Measurements from ENCODE around the gene ADNP2.

The ADNP2 gene, protein sequence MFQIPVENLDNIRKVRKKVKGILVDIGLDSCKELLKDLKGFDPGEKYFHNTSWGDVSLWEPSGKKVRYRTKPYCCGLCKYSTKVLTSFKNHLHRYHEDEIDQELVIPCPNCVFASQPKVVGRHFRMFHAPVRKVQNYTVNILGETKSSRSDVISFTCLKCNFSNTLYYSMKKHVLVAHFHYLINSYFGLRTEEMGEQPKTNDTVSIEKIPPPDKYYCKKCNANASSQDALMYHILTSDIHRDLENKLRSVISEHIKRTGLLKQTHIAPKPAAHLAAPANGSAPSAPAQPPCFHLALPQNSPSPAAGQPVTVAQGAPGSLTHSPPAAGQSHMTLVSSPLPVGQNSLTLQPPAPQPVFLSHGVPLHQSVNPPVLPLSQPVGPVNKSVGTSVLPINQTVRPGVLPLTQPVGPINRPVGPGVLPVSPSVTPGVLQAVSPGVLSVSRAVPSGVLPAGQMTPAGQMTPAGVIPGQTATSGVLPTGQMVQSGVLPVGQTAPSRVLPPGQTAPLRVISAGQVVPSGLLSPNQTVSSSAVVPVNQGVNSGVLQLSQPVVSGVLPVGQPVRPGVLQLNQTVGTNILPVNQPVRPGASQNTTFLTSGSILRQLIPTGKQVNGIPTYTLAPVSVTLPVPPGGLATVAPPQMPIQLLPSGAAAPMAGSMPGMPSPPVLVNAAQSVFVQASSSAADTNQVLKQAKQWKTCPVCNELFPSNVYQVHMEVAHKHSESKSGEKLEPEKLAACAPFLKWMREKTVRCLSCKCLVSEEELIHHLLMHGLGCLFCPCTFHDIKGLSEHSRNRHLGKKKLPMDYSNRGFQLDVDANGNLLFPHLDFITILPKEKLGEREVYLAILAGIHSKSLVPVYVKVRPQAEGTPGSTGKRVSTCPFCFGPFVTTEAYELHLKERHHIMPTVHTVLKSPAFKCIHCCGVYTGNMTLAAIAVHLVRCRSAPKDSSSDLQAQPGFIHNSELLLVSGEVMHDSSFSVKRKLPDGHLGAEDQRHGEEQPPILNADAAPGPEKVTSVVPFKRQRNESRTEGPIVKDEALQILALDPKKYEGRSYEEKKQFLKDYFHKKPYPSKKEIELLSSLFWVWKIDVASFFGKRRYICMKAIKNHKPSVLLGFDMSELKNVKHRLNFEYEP

DNA sequence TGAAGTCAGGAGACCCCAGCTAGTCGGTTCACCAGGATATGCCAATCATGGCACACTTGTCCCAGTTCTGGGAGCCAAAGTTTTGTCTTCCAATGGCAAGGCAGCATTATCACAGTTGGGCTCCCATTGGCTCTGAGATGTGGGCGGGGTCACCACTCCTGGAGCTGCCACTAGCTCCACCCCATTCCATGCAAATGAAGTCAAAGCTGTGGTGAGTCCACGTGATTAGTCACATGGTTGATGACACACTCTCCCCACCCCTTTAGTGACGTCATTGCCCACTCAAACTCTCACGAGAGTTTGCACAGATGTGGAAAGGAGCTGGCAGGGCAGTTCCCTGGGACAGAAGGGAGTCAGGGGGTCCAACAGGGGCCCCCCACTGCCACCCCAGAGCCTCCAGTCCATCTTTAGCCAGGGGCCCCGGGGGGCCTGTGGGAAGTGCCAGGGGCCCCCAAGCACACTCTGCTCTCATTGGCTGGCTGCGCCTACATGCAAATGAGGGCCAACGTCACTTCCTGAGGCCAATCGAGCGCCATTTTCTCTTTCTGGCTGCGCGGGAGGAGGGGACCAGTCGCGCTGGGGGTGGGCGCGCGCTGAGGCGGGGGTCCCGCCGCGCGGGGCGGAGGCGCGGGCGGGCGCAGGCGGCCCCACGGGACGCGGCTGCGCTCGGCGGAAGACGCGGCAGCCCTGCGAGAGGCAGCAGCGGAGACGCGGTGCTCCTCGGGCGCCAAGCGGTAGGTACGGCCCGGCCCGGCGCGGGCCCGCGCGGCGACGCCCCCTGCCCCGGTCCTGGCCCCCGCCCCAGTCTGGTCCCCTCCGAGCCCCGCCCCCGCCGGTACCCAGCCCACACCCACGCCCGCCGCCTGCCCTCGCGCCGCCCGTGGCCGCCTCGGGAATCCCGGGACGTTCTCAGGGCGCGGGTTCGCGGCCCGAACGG lies at the start of gene ADNP2:
ADNP2 (plus strand) TSS at position 524 of the 937 bp plus-strand sequence. CDS start 8,281 bp downstream, outside the sequence.
- peak; percentile 65 to 82 for DNase-seq

DNA sequence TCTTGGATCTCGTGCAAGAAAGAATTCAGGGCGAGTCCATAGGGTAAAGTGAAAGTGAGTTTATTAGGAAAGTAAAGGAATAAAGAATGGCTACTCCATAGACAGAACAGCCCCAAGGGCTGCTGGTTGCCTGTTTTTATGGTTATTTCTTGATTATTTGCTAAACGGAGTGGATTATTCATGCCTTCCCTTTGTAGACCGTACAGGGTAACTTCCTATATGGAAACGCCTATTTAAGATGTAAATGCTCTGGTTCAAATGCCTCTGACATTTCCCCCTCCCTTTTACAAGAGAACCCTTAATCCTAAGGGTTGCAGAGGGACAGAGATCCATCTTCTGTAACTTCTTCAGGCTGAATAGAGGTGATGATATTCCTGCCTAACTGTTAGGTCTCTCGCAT lies 49.1 kb upstream of the ADNP2 start:
- no peak for DNase-seq

DNA sequence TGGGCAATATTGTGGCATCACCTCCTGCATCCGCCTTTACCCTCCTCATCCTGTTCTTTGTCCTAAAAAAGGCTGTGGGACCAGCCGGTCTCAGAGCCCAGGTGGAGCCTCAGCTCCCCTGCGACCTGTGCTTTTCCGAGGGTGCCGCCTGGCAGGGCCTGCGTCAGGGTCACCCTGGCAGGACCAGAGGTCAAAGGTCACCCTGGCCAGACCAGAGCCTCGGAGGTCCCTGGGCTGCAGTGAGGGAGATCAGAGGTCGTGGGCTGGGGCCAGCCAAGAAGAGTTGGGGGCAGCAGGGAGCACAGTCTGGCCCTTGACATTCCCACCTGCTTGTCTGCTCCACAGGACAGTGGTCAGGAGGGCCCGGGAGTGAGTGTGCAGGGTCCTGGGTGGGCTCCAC lies 43.4 kb upstream of the ADNP2 start:
- no peak for DNase-seq

DNA sequence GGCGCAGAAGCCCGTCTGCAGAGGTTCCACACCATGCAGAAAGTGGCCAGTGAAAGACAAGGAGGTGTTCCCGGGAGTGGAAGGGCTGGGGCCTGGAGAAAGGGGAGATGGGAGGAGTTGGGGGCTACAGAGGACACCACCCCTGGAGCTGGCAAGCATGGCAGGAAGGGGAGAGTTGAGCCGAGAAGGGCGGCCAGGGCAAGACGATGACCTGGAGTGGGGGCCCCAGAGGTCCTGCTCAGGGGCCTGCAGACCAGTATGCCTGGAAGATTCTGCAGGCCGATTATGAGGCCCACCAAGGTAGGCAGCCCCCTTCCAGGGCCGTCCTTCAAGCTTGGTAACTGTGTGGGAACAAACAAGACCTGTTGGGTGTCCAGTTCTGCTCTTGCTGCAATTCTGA lies 41.7 kb upstream of the ADNP2 start:
- no peak for DNase-seq

DNA sequence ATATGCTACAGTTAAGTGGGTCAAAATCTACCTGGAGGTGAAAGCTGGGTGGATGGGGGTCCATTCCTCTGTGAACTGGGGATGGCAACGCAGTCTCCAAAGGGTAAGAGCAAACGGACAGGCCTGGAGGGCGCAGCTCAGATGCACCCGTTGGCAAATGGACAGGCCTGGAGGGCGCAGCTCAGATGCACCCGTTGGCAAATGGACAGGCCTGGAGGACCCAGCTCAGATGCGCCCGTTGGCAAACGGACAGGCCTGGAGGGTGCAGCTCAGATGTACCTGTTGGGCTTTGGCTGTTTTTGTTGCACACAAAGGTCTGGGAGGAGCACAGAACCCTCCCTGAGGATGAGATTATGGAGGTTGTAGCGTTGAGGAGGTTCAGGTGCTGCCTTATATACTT lies 41.2 kb upstream of the ADNP2 start:
- DNase-seq = no peak

DNA sequence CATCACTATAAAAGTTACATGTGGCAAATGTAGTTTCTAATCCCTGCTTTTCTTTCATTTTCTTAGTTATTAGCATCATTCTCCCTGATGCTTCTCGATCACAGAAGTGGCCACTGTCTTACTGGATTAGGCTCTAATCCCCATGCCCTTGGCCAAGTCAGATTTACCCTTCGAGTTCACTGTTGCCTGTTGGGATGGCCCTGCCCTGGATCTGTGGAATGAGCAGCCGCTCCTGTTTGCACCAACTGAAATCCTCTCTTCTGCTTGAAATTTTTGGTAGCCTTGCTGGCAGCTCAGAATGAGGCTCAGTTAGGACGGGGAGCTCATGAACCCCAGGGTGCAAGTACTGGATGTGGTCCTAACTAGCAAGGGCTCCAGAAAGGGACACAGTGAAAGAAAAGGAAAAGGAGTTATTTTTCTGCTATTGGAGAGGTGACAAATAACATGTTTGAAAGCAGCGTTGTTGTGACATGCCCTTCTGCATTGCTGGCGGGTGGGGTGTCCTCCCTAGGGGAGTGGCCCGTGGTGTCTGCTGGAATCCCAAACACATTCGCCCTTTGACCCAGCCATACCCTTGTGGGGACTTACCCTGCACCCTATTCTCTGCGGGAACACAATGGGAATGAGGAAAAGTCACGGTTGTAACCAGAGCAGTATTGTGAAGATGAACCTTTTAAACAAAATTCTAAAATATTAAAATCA lies 40.3 kb upstream of the ADNP2 start:
- DNase-seq = no peak

DNA sequence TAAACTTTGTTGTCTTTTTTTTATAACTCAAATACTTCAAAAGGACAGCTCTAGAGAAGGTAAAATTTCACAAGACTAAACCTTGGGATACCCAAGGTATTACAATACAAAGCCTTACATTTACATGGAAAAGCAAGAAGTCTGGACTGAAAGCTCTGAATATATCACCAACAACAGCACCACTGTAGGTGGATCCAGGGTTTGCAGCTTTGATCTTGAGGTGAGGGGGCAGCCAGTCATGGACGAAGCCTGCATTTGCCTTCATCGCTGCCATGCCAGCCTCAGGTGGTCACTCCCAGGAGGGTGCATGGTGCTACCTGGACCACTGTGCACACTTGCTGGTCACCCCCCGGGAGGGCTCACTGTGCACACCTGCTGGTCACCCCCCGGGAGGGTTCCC lies 38.2 kb upstream of the ADNP2 start:
- no peak for DNase-seq

DNA sequence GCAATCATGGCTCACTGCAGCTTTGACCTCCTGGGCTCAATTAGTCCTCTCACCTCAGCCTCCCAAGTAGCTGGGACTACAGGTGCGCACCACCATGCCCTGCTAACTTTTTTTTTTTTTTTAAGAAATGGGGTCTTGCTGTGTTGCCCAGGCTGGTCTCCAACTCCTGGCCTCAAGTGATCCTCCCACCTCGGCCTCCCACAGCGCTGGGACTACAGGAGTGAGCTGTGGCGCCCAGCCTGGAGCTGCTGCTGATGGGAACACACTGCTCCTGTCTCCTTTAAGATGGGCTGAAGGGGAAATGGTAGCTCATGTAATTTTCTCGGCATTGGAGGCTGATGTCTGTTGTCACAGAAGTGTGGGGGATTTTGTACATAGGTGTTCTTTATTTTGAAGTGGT lies 34.9 kb upstream of the ADNP2 start:
- DNase-seq = no peak

DNA sequence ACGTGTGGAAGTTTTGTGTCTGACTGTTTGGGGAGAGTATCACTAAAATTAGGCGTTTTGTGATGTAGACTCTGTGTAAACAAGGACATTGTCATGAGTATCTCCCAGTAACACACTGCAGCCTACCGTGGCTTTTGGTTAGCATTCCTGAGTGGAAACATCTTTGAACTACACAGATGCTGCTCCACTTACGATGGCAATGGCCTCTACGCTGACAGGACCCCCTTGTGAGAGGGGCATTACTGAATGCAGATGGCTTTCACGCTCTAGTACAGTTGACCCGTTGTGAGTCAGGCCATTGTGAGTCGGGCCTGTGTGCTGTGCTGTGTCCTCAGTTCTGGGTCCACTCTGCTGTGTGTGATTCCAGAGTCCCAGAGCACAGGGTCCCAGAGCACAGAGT lies 34.4 kb upstream of the ADNP2 start:
- DNase-seq = no peak

DNA sequence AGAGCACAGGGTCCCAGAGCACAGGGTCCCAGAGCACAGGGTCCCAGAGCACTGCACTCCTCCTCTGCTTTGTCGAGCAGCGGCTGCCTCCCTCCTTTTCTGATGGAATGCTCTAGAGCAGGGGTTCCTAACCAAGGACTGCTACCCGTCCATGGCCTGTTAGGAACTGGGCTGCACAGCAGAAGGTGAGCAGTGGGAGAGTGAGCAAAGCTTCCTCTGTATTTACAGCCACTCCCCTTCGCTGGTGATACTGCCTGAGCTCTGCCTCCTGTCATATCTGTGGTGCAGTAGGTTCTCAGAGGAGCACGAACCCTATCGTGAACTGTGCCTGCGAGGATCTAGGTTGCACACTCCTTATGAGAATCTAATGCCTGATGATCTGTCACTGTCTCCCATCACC lies 33.1 kb upstream of the ADNP2 start:
- no peak for DNase-seq

DNA sequence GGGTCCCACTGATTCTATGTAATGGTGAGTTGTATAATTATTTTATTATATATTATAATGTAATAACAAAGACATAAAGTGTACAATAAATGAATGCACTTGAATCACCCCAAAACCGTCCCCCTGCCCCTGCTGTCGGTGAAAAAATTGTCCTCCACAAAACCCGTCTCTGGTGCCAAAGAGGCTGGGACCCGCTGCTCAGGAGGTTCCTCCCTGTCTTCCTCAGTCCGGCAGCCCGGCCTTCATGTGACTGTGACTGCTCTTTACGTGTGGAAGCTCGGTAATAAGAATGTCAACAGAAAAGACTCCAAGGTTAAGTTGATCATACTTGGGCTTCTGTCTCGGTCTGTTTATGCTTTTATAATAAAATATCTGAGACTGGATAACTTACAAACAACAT lies 32.7 kb upstream of the ADNP2 start:
- DNase-seq = no peak

DNA sequence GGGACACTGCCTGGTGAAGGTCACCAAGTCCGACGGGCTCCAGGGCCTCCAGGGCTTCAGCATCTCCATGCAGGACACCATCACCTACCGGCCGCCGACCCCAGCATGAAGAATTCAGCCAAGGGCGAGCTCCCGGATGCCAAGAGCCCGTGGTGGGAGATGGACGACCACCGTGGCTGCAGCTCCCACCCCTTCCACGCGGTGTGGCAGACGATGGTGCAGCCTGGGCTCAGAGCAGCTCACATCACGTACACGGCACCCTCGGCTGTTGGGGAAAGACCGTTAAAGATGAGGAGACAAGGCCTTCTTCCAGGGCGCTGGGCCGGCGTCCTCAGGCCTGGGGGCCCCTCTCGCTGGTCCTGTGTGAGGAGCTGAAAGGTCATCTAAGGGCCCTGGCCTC lies 31.2 kb upstream of the ADNP2 start:
- no peak for DNase-seq

DNA sequence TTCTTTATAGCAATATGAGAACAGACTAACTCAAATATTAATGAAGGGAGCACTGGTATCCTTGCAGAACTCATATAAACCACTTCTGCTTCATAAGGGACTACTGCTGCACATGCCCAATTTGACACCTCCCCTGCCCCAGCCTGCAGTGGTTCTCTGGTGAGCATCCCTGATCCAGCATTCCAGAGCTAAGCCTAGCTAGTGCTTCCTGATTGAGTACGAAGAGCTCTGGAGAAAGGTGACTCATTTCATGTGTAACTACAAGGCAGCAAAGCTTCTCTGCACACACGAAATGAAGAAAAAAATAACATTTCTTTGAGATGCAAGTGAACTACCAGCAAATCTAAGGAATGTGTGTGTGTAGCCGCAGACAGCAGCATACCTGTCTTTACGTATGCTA lies 22.8 kb upstream of the ADNP2 start:
- DNase-seq = no peak

DNA sequence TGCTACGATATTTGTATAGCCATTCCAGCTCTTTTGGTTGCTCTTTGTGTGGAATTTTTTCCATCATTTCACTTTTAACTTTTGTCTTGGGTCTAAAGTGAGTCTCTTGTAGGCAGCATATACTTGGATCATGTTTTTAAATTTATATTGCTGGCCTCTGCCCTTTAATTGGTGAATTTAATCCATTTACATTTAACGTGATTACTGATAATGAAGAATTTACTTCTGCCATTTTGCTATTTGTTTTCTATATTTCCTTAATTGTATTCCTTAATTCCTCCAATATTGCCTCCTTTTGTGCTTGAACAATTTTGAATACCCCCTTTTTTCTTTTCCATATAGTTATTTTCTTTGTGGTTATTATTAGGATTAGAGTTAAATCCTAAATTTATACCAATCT lies 21.0 kb upstream of the ADNP2 start:
- DNase-seq = no peak

DNA sequence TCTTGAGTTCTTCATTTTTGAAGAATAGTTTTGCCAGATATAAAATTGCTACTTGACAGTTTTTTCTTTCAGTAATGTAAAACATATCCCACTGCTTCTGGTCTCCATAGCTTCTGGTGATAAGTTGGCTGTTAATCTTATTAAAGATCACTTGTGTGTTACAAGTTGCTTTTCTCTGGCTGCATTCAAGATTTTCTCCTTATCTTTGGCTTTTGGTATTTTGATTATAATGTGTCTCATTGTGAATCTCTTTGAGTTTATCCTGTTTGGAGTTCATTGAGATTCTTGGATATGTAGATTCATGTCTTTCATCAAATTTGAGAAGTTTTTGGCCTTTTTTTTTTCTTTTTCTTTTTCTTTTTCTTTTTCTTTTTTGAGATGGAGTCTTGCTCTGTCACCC lies 20.2 kb upstream of the ADNP2 start:
- no peak for DNase-seq

DNA sequence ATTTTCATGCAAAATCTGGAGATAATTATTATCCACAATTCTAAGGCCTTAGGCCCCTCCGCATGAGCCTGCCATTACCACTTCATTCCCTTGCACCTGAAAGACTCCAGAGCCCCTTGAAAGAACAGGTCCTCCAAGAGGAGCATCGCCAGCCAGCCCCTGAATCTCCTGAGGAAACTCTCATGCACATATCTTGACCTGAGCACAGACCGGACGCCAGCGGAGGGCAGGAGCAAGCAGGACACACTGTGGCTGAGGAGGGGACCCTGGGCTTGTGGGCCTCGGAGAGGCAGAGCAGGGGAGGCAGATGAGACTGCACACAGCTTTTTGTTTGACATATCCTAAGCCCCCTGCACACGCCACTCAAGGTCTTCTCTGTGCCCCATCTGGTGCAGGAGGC lies 13.6 kb upstream of the ADNP2 start:
- no peak for DNase-seq

DNA sequence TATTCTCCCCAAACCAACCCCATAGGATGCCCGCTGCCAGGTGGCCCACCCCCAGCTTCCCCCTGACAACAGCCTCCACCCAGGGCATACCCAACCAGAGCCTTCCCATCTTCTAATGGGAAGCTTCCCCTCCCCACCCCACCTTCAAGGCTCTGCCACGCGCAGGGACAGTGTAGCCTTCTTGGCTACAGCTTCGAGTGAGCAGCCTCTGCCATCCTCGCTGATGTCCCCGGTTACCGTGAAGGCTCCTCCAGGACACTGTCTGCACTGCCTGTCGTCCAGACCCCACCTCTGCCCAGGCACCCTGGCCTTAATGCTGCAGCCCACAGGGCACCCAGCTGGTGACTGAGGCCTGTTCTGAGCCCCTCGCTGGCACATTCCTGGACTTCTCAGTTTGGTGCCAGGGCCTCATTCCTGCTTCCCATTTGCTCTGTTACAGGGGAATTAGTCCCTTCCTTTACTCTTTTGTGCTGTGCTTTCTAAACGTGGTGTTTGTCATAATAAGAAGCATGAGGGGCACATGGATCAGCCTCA lies 13.0 kb upstream of the ADNP2 start:
- no peak for DNase-seq

DNA sequence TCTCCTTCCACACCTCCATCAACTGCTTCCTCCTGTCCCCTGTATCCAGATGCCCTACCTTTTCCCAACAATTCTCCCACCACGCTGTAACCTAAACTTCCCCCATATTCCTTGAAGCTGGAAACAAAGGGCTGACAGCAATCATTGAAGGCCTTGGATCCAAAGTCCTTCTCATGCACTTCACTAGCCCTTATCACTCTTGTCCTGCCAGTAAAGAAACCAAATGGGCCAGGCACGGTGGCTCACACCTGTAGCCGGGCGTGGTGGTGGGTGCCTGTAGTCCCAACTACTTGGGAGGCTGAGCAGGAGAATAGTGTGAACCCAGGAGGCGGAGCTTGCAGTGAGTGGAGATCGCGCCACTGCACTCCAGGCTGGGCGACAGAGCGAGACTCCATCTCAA lies 11.9 kb upstream of the ADNP2 start:
- no peak for DNase-seq

DNA sequence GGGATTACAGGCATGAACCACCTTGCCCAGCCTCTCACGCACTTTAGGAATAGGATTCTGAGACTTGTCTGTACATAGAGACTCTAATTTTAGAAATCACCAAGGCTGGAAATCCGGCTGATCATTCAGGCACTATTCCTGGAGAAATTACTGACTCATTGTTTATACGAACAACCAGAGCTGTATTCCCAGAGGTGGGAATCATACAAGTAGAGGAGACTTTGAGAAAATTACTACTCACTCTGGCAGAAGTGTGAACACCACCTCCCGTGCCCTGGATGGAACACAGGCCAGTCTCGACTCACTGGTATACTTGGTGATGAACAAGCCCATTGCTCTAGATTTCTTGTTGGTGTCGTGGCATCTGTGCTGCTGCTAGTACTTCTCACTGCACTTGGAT lies 5.8 kb upstream of the ADNP2 start:
- no peak for DNase-seq

DNA sequence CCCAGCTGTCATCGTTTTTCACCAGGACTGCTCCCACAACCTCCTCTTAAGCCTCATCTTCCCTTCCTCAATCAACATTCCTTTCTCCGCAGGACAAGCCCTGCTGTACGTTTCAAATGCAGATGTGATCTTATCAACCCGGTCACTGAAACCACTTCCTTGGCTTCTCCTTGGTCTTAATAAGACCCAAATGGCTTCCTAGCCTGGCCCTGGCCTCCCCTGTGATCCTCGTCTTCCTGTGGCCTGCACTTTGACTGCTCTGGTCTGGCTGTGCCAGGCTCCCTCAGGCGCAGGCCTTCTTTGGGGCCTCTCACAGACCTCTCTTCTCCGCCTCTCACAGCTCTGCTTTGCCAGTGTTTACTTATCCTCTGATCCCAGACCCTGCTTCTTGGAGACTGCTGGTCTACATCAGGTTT lies 4.7 kb upstream of the ADNP2 start:
- no peak for DNase-seq

DNA sequence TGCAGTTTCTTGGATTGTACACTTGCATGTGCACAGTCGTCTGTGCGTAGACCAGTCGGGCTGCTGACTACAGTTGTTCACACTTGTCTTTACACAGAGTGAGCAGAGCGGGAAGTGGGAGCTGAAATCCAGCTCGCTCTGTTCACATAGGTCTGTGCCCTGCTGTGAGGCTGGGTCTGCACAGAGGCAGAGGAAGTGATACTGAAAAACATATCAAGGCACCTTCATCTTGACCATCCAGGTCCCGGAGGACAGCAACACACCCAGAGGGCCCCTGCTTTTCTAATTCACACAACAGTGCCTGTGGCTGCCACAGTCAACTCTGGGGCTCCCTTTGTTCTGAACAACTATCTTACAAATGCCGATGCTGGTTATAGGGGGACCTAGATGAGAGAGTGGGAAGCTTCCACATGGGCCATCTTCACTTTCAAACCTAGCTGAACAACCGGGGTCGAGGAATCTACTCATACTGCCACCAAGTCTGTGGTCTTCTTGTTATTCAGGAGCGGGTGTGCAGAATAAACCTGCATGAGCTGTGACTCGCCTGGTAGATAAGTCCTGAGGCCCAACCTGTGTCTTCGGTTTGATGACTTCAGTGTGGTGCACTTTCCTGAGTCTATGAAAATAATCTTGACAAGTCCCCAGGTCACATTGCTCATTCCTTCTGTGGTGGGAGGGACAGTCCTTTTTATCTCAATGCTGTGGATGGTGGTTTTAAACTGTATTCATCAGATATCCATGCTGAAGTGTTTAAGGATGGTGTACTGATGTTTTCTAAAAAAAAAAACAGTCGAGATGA lies 3.5 kb upstream of the ADNP2 start:
- no peak for DNase-seq
